Upper lobe of left lung (tissue), 6 donors: Measurements from ENCODE around the gene PGR. TPM values are rescaled to one million over a fixed set of nuclear protein-coding genes. Genes with fewer than 3 reads are reported as not detected.

Source experiments
- ATAC-seq, 2 donors: fragments of 200-7000 bp; cut with Tn5 transposase; one replicate each; pipeline ENCODE4 v1.9.1; 2022; ENCODE audit warnings: mild to moderate bottlenecking in 2 of 2, moderate library complexity in 2 of 2; ENCODE audit not compliant: low FRiP score in 2 of 2
- DNase-seq, 2 donors: peaks; one replicate each; pipeline ENCODE4 v3.0.0-alpha.2; 2019 to 2020
- H3K27ac ChIP-seq, 4 donors: fragments of 200-600 bp; sonication (generic); one replicate each; pipeline ENCODE4 v1.5.1; 2016 to 2019
- H3K27me3 ChIP-seq, 4 donors: fragments of 200-600 bp; sonication (generic); one replicate each; pipeline ENCODE4 v1.5.1; 2017 to 2019
- H3K36me3 ChIP-seq, 4 donors: fragments of 200-600 bp; sonication (generic); one replicate each; pipeline ENCODE4 v1.5.1; 2016 to 2019
- H3K4me1 ChIP-seq, 4 donors: fragments of 200-600 bp; sonication (generic); one replicate each; pipeline ENCODE4 v1.5.1; 2018 to 2019
- H3K4me3 ChIP-seq, 4 donors: fragments of 200-600 bp; sonication (generic); one replicate each; pipeline ENCODE4 v1.5.1; 2017 to 2019; ENCODE audit warnings: mild to moderate bottlenecking in 2 of 4, moderate library complexity in 1 of 4
- H3K9me3 ChIP-seq, 4 donors: fragments of 200-600 bp; sonication (generic); one replicate each; pipeline ENCODE4 v1.5.1; 2018 to 2019
- CTCF ChIP-seq, 6 experiments: fragments of 450-650 bp in 4 of 6; fragments of 200-600 bp in 2 of 6; sonication (generic) in 2 of 6; IDR thresholded peaks; one replicate each; pipeline ENCODE4 v1.5.1; 2016 to 2019; ENCODE audit warnings: antibody characterized with exemption in 6 of 6
- EP300 ChIP-seq, 4 donors: sonication (generic); formaldehyde crosslinking; IDR thresholded peaks; one replicate each; pipeline ENCODE4 v1.5.1; 2017; ENCODE audit warnings: antibody characterized with exemption in 4 of 4, control low read depth in 2 of 4
- POLR2A ChIP-seq, 4 donors: fragments of 450-650 bp; IDR thresholded peaks; one replicate each; pipeline ENCODE4 v1.5.1; 2016 to 2017; ENCODE audit warnings: antibody characterized with exemption in 4 of 4, mild to moderate bottlenecking in 2 of 4
- POLR2AphosphoS5 ChIP-seq, 2 donors: sonication (generic); formaldehyde crosslinking; IDR thresholded peaks; one replicate each; pipeline ENCODE4 v1.5.1; 2017; ENCODE audit warnings: antibody characterized with exemption in 2 of 2
- WGBS, 2 donors: methylation state at CpG; one replicate each; pipeline ENCODE4 v1.1.5; 2017 to 2018; 5-methylcytosine and 5-hydroxymethylcytosine counted together
- total RNA-seq, 6 donors: library from RNA; depleted of rRNA in 4 of 6; stranded (reverse); fragments of >200 nt in 4 of 6; gene quantifications; one replicate each; pipeline versions ENCODE4 v1.1.0 to v1.2.1, GENCODE V29; 2016 to 2021
- donor health status: DM: no; HTN: no; CAD: no; lungs with moderate emphysema.
- donor health status: DM: no; HTN: yes; CAD: no; lungs with severe emphysema.

Gene PGR
- total RNA-seq, 6 donors from 2014 or later = 0.94 to 4.2 (median 2.3) TPM

DNA sequence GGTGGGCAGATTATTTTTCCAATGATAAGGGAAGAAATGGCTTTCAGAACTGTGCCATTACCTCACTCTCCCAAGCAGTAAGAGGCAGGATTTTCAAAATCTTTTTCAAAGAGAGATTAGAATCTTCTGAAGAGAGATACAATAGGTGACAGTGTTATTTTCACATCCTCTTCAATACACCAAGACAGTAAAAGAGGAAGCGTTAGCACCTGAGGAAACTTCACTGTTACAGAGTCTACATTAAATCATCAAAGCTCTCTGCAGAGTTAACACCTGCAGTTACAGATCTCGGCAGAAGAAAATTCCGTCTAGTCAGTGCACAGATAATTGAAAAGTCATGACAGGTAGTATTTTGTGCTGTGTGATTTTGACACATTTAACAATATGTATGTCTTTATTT, 144.9 kb downstream of the PGR start:
- no peak overlapping the region for H3K4me3 ChIP-seq
- no peaks in the 10 kb centered on the region for H3K9me3 ChIP-seq
- H3K36me3 ChIP-seq = no peaks in the 10 kb centered on the region
- H3K27ac ChIP-seq = no peak overlapping the region
- no peaks in the 10 kb centered on the region for H3K27me3 ChIP-seq
- no peak for DNase-seq
- H3K4me1 ChIP-seq = no peaks in the 10 kb centered on the region
- WGBS, 2 donors = 80 to 83% methylated on average over 3 of the region's 3 CpGs
- ATAC-seq = no peak
- TF ChIP-seq CTCF (IDR thresholded peaks at IDR 0.05) (no peak), POLR2A (IDR thresholded peaks at IDR 0.05) (no peak), EP300 (IDR thresholded peaks at IDR 0.05) (no peak), POLR2AphosphoS5 (IDR thresholded peaks at IDR 0.05) (no peak)

- Histone ChIP-seq H3K4me3 (no peak overlapping the region), H3K27me3 (no peaks in the 10 kb centered on the region), H3K36me3 (peaks cover 0 to 3% (median 0%) of the 10 kb centered on the region in 4 donors), H3K9me3 (no peaks in the 10 kb centered on the region), H3K27ac (no peak overlapping the region), H3K4me1 (no peaks in the 10 kb centered on the region)
- DNase-seq (no peak), ATAC-seq (no peak)
- WGBS, 2 donors = 70 to 80% methylated on average over 1 of the region's 1 CpG
- TF ChIP-seq EP300 (IDR thresholded peaks at IDR 0.05) (no peak), CTCF (IDR thresholded peaks at IDR 0.05) (no peak), POLR2A (IDR thresholded peaks at IDR 0.05) (no peak), POLR2AphosphoS5 (IDR thresholded peaks at IDR 0.05) (no peak)
Measured at GRCh38 chr11:100981196-100981824, 148.3 kb downstream of the PGR start.

GRCh38 chr11:100980156-100980555, 149.5 kb downstream of the PGR start:
- Histone ChIP-seq H3K36me3 (peaks cover 0 to 3% (median 0%) of the 10 kb centered on the region in 4 donors), H3K27me3 (no peaks in the 10 kb centered on the region), H3K9me3 (no peaks in the 10 kb centered on the region), H3K4me1 (no peaks in the 10 kb centered on the region), H3K4me3 (no peak overlapping the region), H3K27ac (no peak overlapping the region)
- TF ChIP-seq POLR2AphosphoS5 (IDR thresholded peaks at IDR 0.05) (no peak), CTCF (IDR thresholded peaks at IDR 0.05) (no peak), EP300 (IDR thresholded peaks at IDR 0.05) (no peak), POLR2A (IDR thresholded peaks at IDR 0.05) (no peak)
- 83 to 87% methylated on average over 3 of the region's 3 CpGs for WGBS, 2 donors
- DNase-seq = no peak
- ATAC-seq = no peak
